ENCODE data around the gene TDRD10. TPM values are rescaled to one million over a fixed set of nuclear protein-coding genes. Genes with fewer than 3 reads are reported as not detected.

Gene TDRD10
- total RNA-seq, 1 donor from 2014 or later: 0.31 TPM

DNA sequence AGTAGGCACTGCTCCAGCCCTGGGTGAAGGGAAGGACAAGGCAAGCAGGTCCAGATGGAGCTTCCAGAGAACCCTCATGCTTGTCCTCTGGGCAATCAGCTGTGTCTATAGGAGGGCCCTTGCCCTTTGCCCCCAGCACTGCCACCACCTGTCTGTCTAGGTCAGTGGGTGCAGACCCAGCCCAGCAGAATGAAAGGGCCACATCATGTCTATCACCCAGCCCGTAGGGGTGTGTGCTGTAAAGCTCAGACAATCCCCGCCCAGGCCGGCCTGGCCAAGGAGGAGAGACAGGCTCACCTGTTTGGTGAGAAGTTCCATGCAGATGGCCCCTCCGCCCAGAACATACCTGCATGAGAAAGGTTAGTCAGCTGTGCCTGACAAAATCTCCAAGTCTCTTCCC is 49.5 kb downstream of the TDRD10 start:
- Mint-ChIP-seq H3K9me3 (no peaks in the 10 kb centered on the region), H3K4me1 (peaks cover 37% of the 10 kb centered on the region), H3K27me3 (ENCODE audit: low read depth) (no peaks in the 10 kb centered on the region), H3K27ac (no peak overlapping the region), H3K4me3 (no peak overlapping the region), H3K36me3 (peaks cover 38% of the 10 kb centered on the region)
- TF ChIP-seq, protein P1, sequence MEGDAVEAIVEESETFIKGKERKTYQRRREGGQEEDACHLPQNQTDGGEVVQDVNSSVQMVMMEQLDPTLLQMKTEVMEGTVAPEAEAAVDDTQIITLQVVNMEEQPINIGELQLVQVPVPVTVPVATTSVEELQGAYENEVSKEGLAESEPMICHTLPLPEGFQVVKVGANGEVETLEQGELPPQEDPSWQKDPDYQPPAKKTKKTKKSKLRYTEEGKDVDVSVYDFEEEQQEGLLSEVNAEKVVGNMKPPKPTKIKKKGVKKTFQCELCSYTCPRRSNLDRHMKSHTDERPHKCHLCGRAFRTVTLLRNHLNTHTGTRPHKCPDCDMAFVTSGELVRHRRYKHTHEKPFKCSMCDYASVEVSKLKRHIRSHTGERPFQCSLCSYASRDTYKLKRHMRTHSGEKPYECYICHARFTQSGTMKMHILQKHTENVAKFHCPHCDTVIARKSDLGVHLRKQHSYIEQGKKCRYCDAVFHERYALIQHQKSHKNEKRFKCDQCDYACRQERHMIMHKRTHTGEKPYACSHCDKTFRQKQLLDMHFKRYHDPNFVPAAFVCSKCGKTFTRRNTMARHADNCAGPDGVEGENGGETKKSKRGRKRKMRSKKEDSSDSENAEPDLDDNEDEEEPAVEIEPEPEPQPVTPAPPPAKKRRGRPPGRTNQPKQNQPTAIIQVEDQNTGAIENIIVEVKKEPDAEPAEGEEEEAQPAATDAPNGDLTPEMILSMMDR (IDR thresholded peaks at IDR 0.05; ENCODE audit: unreplicated experiment): no peak
- no peak for DNase-seq (ENCODE audit: low spot score in 2 of 2, unreplicated experiment in 2 of 2)

DNA sequence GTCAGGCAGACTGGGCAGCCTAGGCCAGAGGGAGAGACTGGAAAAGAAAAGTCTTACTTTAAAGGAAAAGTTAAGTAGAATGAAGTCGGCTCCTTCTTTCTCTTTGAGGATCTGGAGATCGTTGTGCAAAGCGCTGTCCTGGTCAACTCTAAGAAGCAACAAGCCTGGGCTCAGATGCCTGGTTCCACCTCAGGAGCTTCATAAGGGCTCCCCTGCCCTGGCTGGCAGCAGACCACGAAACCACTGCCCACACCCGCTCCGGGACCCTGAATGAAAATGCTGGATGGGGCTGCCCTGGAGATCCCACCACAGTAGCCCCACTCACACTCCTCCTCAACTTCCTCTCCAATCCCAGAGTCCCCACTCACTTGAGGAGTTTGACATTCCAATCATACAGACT is 50.0 kb downstream of the TDRD10 start:
- Mint-ChIP-seq H3K4me3 (no peak overlapping the region), H3K36me3 (peaks cover 38% of the 10 kb centered on the region), H3K4me1 (peaks cover 37% of the 10 kb centered on the region), H3K27me3 (ENCODE audit: low read depth) (no peaks in the 10 kb centered on the region), H3K9me3 (no peaks in the 10 kb centered on the region), H3K27ac (no peak overlapping the region)
- TF ChIP-seq, protein P1 (IDR thresholded peaks at IDR 0.05; ENCODE audit: unreplicated experiment): no peak
- no peak for DNase-seq (ENCODE audit: low spot score in 2 of 2, unreplicated experiment in 2 of 2)

DNA sequence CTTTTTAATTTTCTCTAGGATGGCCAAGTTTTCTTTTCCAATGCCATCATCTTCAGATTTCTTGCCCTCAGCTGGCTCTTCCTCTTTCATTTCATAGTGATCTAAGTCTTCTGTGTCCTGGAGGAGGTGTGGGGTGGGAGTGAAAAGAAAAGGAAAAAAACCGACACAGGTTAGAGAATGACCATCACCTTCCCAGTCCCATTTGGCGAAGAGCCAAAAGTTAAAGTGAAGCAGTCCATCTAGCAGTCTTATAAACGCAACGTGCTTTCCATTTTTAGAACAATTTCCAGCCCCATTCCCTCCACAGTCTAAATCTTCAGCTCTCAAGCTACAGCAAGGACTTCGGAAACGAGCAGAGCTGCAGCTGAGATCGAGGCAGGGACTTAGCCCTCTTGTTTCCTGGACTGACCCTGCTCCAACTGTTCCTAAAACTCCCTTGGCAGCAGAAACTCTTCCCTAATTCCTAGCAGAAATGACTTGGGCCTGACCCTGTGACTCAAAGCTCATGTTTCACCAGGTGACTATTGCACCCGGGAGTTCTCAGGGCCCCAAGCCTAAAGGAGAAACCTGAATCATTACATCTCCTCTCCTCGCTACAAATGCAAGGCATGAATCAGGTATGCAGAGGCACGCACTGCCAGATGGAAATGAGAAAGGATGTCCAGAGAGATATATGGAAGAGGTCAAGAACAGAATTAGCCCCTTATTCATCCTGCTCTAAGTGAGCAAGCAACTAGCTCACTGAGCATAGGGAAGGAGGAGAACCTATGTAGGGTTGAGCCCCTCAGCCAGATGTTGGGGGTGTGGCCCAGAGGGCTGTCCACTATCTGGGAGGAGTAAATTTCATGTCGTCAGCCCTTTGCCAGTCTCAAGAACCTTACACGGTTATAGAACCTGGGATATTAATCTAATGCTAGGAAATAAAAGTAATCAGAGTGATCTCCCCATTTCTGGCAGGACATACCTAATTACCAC is 51.3 kb downstream of the TDRD10 start:
- Mint-ChIP-seq H3K27me3 (ENCODE audit: low read depth) (no peaks in the 10 kb centered on the region), H3K27ac (no peak overlapping the region), H3K36me3 (peaks cover 38% of the 10 kb centered on the region), H3K4me3 (no peak overlapping the region), H3K9me3 (no peaks in the 10 kb centered on the region), H3K4me1 (peaks cover 34% of the 10 kb centered on the region)
- no peak for DNase-seq (ENCODE audit: low spot score in 2 of 2, unreplicated experiment in 2 of 2)
- TF ChIP-seq, protein P1 (IDR thresholded peaks at IDR 0.05; ENCODE audit: unreplicated experiment): no peak

DNA sequence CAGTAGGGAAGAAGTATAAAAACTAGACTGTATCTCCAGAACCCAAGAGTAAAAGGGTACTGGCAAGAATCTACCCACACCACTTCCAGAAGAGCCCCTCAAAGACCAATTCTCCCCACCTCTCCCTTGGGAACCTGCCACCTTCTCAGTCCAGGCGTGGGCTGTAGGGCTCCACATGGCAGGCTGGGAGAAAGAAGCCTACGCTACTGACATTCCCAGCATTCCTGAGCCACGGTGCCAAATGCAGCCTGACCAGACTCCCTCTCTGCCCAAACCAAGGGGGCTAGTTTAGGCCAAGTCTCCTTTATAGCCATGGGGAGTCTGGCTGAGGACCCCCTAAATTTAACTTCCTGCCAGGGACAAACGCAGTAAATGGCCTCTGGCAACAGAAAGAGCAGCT is 54.4 kb downstream of the TDRD10 start:
- Mint-ChIP-seq H3K9me3 (no peaks in the 10 kb centered on the region), H3K36me3 (peaks cover 21% of the 10 kb centered on the region), H3K4me3 (peak overlapping the region; percentile 88), H3K27ac (peak overlapping the region; percentile 90), H3K4me1 (peaks cover 33% of the 10 kb centered on the region), H3K27me3 (ENCODE audit: low read depth) (no peaks in the 10 kb centered on the region)
- no peak for DNase-seq (ENCODE audit: low spot score in 2 of 2, unreplicated experiment in 2 of 2)
- TF ChIP-seq, protein P1 (IDR thresholded peaks at IDR 0.05; ENCODE audit: unreplicated experiment): no peak

DNA sequence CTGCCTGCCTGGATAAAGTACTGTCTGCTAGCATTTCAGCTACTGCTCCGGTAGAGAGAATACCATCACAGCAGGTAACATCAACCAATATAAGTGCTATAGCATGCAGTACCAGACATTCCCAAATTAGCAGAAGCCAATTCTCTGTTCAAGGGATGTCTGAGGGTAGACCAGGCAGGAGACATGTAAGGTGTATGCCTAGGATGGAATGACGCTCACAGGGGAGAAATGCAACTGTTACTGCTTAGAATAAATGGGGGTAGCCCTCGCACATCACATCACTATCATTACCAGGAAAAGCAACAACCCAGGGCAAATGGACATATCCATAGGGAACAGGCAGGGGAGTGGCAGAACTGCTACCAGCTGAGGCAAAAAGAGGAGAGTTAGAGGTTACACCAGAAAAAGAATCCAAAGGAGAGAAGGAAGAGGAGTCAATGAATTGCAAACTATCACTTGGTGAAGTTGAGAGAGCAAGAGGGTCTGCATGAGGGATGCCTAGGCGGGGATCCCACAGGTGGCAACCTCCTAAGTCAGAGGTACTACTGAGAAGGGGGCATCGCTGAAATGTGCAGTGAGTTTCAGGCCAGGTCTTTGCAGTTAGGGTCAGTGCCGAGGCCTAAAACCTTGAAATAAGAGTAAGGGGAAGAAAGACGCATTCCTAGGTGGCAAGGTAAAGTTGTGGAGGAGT is 55.4 kb downstream of the TDRD10 start:
- Mint-ChIP-seq H3K4me3 (peak overlapping the region; percentile 88), H3K36me3 (peaks cover 19% of the 10 kb centered on the region), H3K27me3 (ENCODE audit: low read depth) (no peaks in the 10 kb centered on the region), H3K9me3 (no peaks in the 10 kb centered on the region), H3K4me1 (peaks cover 33% of the 10 kb centered on the region), H3K27ac (peak overlapping the region; percentile 90)
- no peak for DNase-seq (ENCODE audit: low spot score in 2 of 2, unreplicated experiment in 2 of 2)
- TF ChIP-seq, protein P1 (IDR thresholded peaks at IDR 0.05; ENCODE audit: unreplicated experiment): no peak
